HG02970 (cell line): ENCODE data around the gene KIZ.

ENCODE experiments used
- ATAC-seq: cut with Tn5 transposase; IDR thresholded peaks from one replicate; pipeline ENCODE4 v1.9.1; 2021; ENCODE audit warnings: mild to moderate bottlenecking, moderate library complexity, moderate number of reproducible peaks; ENCODE audit not compliant: unreplicated experiment, low FRiP score

Gene KIZ, protein sequence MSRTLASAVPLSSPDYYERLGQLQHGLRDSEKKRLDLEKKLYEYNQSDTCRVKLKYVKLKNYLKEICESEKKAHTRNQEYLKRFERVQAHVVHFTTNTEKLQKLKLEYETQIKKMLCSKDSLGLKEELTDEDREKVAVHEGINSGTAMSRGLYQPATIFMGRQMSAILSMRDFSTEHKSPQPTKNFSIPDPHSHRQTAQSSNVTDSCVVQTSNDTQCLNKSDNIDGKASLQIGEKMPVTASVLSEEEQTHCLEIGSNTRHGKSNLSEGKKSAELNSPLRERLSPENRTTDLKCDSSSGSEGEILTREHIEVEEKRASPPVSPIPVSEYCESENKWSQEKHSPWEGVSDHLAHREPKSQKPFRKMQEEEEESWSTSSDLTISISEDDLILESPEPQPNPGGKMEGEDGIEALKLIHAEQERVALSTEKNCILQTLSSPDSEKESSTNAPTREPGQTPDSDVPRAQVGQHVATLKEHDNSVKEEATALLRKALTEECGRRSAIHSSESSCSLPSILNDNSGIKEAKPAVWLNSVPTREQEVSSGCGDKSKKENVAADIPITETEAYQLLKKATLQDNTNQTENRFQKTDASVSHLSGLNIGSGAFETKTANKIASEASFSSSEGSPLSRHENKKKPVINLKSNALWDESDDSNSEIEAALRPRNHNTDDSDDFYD

DNA sequence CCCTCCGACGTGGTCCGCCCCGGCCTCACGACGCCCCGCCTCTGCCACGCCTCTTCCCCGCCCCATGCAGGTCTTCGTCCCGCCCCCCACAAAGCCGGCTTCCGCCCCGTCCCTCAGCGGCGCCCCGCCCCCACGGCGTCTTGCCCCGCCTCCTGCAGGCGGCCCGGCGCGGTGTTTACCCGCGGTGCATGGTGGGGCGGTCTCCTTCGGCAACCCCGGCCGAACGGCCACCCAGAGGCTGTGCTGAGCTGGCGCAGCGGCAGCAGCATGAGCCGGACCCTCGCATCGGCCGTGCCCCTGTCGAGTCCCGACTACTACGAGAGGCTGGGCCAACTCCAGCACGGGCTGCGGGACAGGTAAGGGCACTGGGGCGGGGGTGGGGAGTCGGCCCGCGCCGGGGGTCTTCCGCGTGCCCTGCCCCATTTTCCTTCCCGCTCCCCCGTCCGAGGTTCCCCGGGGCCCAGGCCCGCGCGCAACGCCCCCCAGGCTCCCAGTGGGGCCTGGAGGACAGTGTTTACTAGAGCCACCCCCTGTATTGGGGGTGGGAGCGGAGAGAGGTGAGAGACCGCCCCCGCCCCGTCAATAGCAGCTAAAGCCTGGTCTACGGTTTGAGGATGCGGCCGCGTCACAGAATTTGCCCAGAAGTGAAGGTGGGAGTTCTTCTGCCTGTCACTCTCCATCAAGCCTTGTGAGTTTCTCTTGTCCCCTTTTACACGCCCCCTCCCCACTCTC is at the start of gene KIZ:
KIZ (plus strand) TSS at position 234 of the 732 bp plus-strand sequence; CDS start at position 268, 34 bp downstream.
- peak; percentile 97 for ATAC-seq

- no peak for ATAC-seq
Measured at GRCh38 chr20:21077809-21078345, 48.0 kb upstream of the KIZ start.

- no peak for ATAC-seq
Measured at GRCh38 chr20:21082584-21082983, 43.3 kb upstream of the KIZ start.

DNA sequence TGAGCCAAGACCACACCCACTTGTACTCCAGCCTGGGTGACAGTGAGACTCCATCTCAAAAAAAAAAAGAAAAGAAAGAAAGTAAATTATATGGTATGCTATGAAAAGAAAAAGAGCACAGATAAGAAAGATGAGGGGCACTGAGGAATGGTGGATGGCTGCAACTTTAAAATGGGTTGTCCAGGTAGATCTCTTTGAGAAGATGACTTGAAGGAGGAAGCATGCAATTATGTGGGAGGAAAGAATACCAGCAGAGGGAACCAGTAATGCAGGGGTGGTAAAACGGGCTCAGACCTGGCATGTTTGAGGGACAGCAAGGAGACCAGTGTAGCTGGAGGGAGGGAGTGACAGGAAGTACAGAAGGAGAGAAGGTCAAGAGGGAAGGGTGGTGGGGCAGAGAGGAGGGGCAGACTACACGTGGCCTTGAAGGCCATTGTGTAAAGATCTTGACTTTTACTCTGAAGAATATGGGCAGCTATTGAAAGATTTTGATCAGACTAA is 42.0 kb upstream of the KIZ start:
- ATAC-seq, result no peak

GRCh38 chr20:21087862-21088540 is 37.9 kb upstream of the KIZ start:
- no peak for ATAC-seq

- ATAC-seq, result no peak
Measured at GRCh38 chr20:21089391-21089790, 36.5 kb upstream of the KIZ start.

GRCh38 chr20:21090111-21090618 is 35.7 kb upstream of the KIZ start:
- ATAC-seq, result no peak

DNA sequence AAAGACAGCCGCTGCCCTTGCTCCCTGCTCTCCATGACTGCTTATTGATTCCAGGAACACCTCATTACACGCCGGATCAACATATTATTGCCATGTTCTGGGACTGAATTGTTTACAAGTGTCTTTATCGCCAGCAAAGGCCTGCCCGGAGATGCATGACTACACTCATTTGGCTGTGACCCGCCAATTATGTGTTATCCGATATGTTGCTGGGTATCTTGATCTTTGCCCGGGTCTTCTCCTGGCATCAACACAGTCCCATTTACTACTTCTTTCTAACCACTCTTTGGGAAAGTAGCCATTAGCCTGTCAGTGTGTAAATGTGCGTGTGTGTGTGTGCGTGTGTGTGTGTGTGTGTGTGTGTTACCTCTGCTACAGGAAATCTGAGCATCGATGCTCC is 35.2 kb upstream of the KIZ start:
- ATAC-seq, result no peak

GRCh38 chr20:21092806-21093205 is 33.1 kb upstream of the KIZ start:
- ATAC-seq, result no peak

- no peak for ATAC-seq
Measured at GRCh38 chr20:21096321-21097043, 29.4 kb upstream of the KIZ start.

DNA sequence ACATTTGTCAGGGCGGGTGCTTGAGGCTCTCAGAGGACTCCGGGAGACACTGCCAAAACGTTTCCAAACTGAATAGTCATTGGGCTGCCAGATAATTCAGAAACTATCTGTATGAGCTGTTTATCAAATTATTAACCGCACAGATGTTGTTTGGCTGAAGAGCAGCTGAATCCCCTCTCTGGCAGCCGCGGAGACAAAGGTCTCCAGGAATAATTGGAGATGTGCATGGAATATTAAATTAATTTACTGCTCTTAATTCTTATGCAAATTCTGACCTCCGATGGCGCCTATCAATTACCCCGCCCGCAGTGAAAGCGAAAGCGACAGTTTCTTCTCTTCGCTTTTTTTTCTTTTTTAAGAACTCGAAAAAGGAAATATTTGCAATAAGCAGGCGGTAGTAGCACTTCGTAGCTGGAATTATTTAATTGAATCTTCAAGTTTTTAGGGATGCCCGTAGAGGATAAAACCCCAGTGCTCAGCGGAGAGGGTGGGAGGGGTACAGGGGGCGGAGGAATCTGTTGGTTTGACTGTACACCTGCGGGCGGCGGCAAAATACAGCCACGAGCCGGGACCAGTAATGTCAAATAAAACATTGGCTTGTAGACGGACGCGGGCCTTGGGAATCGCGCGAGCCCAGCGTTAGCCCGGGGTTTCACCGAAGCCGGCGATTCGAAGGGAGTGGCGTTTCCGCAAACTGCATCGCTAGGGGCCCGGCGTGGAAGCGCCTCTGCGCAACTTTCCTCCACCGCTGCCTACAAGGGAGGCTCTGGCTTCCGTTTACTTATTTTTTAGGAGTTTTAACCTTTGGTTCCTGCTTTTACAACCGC is 25.9 kb upstream of the KIZ start:
- no peak for ATAC-seq

GRCh38 chr20:21100578-21101452 is 25.1 kb upstream of the KIZ start:
- ATAC-seq, result no peak

- no peak for ATAC-seq
Measured at GRCh38 chr20:21101453-21101931, 24.4 kb upstream of the KIZ start.

DNA sequence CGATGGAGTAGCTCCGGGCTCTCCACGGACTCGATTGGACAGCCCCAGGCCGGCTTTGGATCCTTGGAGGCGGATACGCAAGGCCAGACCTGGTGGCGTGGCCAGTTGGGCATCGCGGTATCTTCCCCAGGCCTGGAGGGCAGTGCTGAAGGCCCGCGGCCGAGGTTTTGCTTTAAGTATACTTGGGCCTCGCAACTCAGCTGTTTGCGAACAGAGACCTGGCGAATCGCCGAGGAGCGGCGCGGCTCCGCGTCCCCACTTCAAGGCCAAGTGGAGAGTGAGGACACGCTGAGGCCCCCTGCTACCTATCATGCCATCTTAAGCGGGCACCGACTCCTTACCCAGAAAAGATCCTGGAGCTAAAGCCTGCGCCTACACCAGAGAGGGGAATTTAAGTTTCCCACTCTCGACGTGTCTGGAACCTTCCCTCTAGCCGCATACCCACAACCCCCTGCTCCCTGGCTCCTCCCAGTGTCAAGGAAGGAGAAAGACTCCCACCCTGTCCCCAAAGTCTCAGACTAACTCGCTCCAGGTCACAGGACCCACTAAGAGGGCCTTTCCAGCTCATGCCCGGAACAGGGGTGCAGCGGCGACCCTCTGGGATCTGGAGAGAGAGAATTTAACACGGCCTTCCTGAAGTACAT is 23.8 kb upstream of the KIZ start:
- no peak for ATAC-seq

DNA sequence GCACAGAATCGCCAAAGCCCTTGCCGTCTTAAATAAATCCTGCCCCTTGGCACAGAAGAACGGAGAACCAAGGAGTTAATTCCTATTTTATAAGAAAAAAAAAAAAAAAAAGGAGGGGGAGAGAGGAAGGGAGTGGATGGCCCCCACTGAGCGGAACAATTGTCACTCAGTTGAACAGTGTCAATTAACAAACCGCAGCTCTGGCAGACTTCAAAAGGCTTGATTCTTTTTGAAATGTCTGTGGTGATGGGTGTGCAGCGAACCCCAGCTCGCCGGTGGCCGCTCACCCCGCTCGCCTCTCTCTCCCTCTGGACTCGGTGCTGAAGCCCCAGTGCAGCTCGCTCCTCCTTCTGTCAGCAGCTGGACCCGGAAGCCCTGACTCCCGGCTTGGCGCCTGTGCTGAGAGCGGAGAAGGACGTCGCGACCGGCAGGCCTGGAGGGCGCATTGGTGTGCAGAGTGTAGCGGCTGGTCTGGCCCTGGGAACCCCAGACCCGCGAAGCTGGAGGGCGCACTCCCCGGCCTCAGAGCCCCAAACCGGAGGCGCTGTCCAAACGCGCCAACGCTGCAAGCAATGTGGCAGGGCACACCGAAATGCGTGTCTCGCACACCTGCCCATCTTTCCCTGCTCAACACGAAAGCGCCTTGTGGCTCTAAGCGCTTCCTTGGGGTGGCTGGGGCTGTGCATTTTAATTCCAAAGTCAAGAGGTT is 23.1 kb upstream of the KIZ start:
- no peak for ATAC-seq
